Measurements from ENCODE around the gene TTN.

DNA sequence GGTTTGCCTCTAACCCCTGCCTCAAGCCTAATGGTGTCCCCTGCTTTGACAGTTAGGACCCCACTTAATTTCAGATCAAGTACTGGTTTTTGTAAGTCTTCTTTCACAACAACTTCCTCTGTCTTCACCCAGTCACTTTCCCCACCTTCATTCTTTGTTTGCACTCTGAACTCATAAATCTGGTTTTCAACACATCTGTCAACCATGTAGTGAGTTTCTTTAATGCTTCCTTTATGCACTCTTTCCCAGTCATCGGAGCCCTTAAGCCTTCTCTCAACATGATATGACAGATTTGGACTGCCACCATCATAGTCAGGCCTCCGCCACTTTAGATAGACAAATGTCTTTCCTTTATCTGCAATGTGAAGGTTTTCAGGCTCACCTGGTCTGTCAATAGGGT lies 217.9 kb downstream of the TTN start:
- no peak for TF ChIP-seq POLR2A (IDR thresholded peaks at IDR 0.05)
- TF ChIP-seq, protein P1, sequence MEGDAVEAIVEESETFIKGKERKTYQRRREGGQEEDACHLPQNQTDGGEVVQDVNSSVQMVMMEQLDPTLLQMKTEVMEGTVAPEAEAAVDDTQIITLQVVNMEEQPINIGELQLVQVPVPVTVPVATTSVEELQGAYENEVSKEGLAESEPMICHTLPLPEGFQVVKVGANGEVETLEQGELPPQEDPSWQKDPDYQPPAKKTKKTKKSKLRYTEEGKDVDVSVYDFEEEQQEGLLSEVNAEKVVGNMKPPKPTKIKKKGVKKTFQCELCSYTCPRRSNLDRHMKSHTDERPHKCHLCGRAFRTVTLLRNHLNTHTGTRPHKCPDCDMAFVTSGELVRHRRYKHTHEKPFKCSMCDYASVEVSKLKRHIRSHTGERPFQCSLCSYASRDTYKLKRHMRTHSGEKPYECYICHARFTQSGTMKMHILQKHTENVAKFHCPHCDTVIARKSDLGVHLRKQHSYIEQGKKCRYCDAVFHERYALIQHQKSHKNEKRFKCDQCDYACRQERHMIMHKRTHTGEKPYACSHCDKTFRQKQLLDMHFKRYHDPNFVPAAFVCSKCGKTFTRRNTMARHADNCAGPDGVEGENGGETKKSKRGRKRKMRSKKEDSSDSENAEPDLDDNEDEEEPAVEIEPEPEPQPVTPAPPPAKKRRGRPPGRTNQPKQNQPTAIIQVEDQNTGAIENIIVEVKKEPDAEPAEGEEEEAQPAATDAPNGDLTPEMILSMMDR (IDR thresholded peaks at IDR 0.05): no peak

Measured in ovary (tissue), 3 donors.